T1000 (cell line): Measurements from ENCODE around the gene HSPG2.
"Not testable (repeated sequence)": the region's sequence is repeated elsewhere in the genome, so short reads cannot be mapped to it uniquely, and the experiment has no call there.

Source experiments
- DNase-seq: peaks from one replicate; lab custom pipeline; 2025; ENCODE audit warnings: mixed read lengths; lab: John Stamatoyannopoulos, UW

Gene HSPG2

DNA sequence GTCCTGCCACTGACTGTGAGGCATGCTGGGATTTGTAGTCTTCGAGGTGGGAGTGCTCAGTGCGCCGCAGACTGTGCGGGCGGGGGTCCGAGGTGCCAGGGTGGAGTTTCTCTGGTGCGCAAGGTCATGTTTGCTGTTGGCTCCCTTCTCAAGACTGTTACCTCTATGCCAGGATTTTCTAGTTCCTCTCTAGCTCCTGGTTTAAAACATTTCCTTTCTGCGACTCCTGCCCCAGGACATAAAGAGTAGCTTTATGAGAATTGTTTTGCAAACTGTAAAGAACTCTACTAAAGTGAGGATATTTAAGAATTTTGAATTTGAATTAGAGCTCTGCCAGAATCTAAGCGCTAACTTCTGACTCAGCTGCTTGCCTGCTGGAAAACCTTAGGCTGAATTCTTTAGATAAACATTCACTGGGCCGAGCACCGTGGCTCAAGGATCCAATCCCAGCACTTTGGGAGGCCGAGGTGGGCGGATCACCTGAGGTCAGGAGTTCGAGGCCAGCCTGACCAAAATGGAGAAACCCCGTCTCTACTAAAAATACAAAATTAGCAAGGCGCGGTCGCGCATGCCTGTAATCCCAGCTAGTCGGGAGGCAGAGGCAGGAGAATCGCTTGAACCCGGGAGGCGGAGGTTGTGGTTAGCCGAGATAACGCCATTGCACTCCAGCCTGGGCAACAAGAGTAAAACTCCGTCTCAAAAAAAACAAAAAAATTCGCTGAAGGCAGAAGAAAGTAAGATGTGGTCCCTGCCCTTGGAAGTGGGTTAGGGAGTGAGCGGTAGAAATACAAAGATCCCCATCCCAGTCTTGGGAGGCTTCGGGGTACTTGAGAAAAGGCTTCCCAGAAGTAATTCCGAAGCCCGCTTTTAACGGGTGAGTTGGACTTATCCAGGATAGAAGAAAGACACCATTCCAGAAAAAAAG, 153.2 kb downstream of the HSPG2 start:
- peak; percentile 88 for DNase-seq

GRCh38 chr1:21782868-21783678, 154.0 kb downstream of the HSPG2 start, which contains the start of gene USP48:
Gene USP48, minus strand, starts transcription at chr1:21783149. Its CDS starts 192 bp downstream, at chr1:21782957.
- DNase-seq = peak; percentile 94

DNA sequence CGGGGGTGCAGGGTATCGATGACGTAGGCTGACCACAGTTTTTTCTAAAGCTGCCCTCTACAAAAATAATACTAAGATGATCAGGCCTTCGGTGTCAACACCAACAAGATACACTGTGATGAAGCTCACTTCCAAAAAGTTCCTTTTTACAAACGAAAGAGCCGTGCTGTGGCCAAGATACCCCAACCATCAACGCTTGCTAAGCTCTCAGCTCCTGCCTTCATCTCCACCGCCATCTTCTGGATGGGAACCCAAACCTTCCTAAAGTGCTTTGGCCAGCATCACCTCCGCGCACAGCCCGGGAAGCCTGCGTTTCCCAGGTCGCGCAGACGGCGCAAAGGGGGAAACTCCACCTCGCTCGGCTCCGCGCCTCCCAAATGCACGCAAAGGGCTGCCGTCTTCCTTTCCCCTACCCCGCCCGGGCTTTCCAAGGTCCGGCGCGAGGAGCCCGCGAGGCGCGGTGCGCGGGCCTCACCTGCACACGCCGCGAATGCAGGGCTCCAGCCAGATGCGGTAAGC, 154.7 kb downstream of the HSPG2 start:
- DNase-seq = peak; percentile 18

- DNase-seq = no peak
Measured at GRCh38 chr1:21781815-21782348, 155.2 kb downstream of the HSPG2 start.

DNA sequence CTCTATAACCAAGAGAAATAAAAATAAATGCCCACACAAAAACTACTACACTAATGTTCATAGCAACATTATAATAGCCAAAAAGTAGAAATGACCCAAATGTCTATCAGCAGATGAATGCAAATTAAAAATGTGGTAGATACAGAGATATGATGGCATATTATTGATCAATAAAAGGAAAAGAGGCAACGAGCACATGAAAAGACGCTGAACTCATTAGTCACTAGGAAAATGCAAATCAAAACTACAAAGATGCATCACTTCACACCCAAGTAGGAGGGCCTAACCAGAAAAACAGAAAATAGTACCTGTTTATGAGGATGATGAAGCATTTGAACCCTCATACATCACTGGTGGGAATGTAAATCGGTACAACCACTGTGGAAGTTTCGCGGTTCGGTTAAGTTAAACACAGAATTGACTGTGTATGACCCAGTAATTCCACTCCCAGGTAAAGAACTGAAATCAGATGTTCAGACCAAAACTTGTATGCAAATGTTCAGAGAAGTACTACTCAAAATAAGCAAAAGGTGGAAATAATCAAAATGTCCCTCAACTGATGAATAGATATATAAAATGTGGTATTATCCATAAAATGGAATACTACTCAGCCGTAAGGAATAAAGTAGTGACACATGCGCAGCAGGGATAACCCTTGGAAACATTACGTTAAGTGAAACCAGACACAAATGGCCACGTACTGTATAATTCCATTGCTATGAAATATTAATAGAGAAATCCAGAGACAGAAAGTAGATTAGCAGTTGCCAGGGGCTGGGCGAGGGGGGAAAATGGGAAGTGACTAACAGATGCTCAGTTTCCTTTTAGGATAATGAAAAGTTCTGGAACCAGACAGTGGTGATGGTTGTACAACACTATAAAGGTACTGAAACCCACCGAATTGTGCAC, 157.2 kb downstream of the HSPG2 start:
- DNase-seq = no peak

DNA sequence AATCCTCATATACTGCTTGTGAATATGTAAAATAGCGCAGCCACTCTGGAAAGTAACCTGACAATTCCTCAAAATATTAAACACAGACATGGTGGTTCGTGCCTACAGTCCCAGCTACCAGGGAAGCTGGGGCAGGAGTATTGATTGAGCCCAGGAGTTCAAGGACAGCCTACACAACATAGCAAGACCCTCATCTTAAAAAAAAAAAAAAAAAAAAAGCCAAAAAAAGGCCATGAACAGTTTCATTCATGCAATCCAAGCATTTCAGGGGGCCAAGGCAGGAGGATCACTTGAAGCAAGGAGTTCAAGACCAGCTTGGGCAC, 158.7 kb downstream of the HSPG2 start:
- no peak for DNase-seq

- not testable (repeated sequence) for DNase-seq
Measured at GRCh38 chr1:21776925-21777324, 160.2 kb downstream of the HSPG2 start.

DNA sequence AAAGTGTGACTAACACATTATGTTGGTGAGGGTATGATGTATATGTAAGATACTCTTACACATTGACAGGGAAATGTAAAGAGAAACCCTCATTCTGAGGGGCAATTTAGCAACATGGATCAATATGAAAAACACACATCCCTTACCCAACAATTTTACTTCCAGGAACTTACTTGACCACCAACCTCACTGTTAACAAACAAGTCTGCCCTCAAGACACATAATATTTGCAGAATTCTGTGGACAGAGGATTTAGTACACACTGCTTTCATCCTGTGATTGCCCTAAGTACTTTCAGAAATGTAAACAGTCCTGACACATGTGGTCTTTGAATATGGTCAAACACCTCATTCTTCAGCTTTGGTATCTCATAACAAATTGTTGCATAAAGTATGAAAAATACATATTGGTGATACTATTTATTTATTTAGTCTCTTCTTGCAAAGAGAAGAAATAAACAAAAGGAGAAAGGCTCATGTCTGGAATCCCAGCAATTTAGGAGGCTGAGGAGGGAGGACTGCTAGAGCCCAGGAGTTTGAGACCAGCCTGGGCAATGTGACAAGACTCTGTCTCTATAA, 161.0 kb downstream of the HSPG2 start:
- no peak for DNase-seq

DNA sequence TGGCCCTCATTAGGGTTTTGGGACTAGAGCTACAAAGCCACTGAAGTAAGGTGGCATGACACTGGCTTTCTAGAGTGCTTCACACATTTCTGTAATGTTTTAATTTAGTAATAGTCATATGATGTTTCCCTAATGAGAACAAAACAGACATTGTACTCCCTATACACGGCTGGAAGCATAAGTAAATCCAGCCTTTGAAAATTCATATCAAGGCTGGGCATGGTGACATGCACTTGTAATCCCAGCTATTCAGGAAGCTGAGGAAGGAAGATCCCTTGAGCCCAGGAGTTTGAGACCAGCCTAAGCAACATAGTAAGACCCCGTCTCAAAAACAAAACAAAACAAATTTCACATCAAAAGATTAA, 161.6 kb downstream of the HSPG2 start:
- no peak for DNase-seq

DNA sequence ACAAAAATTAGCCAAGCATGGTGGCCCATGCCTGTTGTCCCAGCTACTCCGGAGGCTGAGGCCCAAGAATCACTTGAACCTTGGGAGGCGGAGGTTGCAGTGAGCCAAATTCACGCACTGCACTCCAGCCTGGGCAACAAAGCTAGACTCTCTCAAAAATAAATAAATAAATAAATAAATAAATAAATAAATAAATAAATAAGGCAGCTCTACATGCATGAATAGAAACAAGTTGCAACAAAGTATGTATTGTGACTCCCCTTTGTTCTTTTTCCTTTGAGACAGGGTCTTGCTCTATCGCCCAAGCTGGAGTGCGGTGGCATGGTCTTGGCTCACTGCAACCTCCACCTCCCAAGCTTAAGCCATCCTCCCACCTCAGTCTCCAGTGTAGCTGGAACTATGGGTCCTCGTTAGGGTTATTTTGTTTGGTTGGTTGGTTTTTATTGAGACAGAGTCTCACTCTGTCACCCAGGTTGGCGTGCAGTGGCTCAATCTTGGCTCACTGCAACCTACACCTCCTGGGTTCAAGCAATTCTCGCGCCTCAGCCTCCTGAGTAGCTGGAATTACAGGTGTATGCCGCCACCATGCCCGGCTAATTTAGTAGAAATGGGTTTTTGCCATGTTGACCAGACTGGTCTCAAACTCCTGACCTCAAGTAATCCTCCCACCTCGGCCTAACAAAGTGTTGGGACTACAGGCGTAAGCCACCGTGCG, 162.1 kb downstream of the HSPG2 start:
- no peak for DNase-seq

GRCh38 chr1:21773585-21773984, 163.5 kb downstream of the HSPG2 start:
- no peak for DNase-seq
